K562 (cell line): ENCODE results near the gene LBP. TPM values are rescaled to one million over a fixed set of nuclear protein-coding genes. Genes with fewer than 3 reads are reported as not detected.

ENCODE experiments used
- ATF1 ChIP-seq, 2 experiments: fragments of 450-650 bp in 1 of 2; IDR thresholded peaks; 2 replicates each; pipeline ENCODE4 v1.6.1; 2016; ENCODE audit warnings: missing compliant biosample characterization in 1 of 2, missing genetic modification characterization in 1 of 2
- BCOR ChIP-seq: fragments of 450-650 bp; IDR thresholded peaks from 2 replicates; pipeline ENCODE4 v1.6.1; 2016
- BHLHE40 ChIP-seq: IDR thresholded peaks from 2 replicates; pipeline ENCODE4 v1.6.1; 2011; ENCODE audit warnings: low read length, improper control_type of control experiment
- BRF1 ChIP-seq: IDR thresholded peaks from 3 replicates; pipeline ENCODE4 v1.6.1; 2011; ENCODE audit warnings: borderline replicate concordance, mild to moderate bottlenecking; ENCODE audit not compliant: insufficient read length; ENCODE audit errors: extremely low read depth
- CBFA2T2 ChIP-seq: fragments of 450-650 bp; conservative IDR thresholded peaks from 2 replicates; pipeline ENCODE4 v1.6.1; 2017; ENCODE audit warnings: mild to moderate bottlenecking
- CCAR2 ChIP-seq: fragments of 200-400 bp; formaldehyde crosslinking; IDR thresholded peaks from 2 replicates; pipeline ENCODE4 v1.6.1; 2017; ENCODE audit warnings: mild to moderate bottlenecking, low read depth, low read length
- CCNT2 ChIP-seq: IDR thresholded peaks from 2 replicates; pipeline ENCODE4 v1.6.1; 2011; ENCODE audit warnings: borderline replicate concordance, low read depth, mild to moderate bottlenecking, moderate library complexity, mixed read lengths, low read length; ENCODE audit not compliant: insufficient read length; ENCODE audit errors: extremely low read depth
- CGGBP1 ChIP-seq: fragments of 250-450 bp; sonication (Bioruptor Pico); IDR thresholded peaks from 2 replicates; pipeline ENCODE4 v1.9.0; 2021; ENCODE audit warnings: mild to moderate bottlenecking
- CHD2 ChIP-seq: IDR thresholded peaks from 2 replicates; pipeline ENCODE4 v1.6.1; 2011; ENCODE audit warnings: low read depth, low read length
- EP300 ChIP-seq: IDR thresholded peaks from 2 replicates; pipeline ENCODE4 v1.6.1; 2012; ENCODE audit warnings: low read length, improper control_type of control experiment
- FOXJ2 ChIP-seq: fragments of 200-800 bp; sonication (Bioruptor generic); IDR thresholded peaks from 2 replicates; pipeline ENCODE4 v1.6.1; 2016; ENCODE audit warnings: missing genetic modification characterization, missing compliant biosample characterization
- HMGN3 ChIP-seq: IDR thresholded peaks from 2 replicates; pipeline ENCODE4 v1.6.1; 2011; ENCODE audit warnings: borderline replicate concordance, low read depth, mild to moderate bottlenecking, mixed read lengths, low read length; ENCODE audit not compliant: insufficient read length; ENCODE audit errors: extremely low read depth
- MIER1 ChIP-seq: fragments of 450-650 bp; IDR thresholded peaks from 2 replicates; pipeline ENCODE4 v1.6.1; 2016; ENCODE audit warnings: antibody characterized with exemption, mild to moderate bottlenecking, low read depth
- MXI1 ChIP-seq: IDR thresholded peaks from 2 replicates; pipeline ENCODE4 v1.6.1; 2011; ENCODE audit warnings: low read depth, mild to moderate bottlenecking, improper control_type of control experiment, low read length
- NFE2 ChIP-seq: IDR thresholded peaks from 2 replicates; pipeline ENCODE4 v1.6.1; 2014; ENCODE audit warnings: antibody characterized with exemption, low read depth
- NFXL1 ChIP-seq: fragments of 450-650 bp; formaldehyde crosslinking; IDR thresholded peaks from 2 replicates; pipeline ENCODE4 v1.4.0; 2021; ENCODE audit warnings: mild to moderate bottlenecking
- PBX2 ChIP-seq, 2 experiments: IDR thresholded peaks in 1 of 2; conservative IDR thresholded peaks in 1 of 2; 2 replicates each; pipeline ENCODE4 v1.6.1; 2016; ENCODE audit warnings: low read depth in 2 of 2, mild to moderate bottlenecking in 1 of 2, missing compliant biosample characterization in 1 of 2, missing genetic modification characterization in 1 of 2, moderate library complexity in 1 of 2
- POLR2H ChIP-seq: IDR thresholded peaks from 2 replicates; pipeline ENCODE4 v1.6.1; 2016; ENCODE audit warnings: missing genetic modification characterization, low read depth, mild to moderate bottlenecking, control low read depth, missing compliant biosample characterization, moderate library complexity
- RBBP5 ChIP-seq: fragments of 200-600 bp; sonication (generic); IDR thresholded peaks from 2 replicates; pipeline ENCODE4 v1.6.1; 2012; ENCODE audit warnings: borderline replicate concordance, mild to moderate bottlenecking, low read length, control low read depth, inconsistent platforms; ENCODE audit not compliant: insufficient read depth, poor library complexity, severe bottlenecking
- SAP30 ChIP-seq: fragments of 200-600 bp; sonication (generic); IDR thresholded peaks from 2 replicates; pipeline ENCODE4 v1.6.1; 2012; ENCODE audit warnings: borderline replicate concordance, low read depth, mild to moderate bottlenecking, moderate library complexity, low read length, control low read depth, inconsistent platforms; ENCODE audit not compliant: insufficient read depth, poor library complexity, severe bottlenecking
- SIN3A ChIP-seq, 2 experiments: fragments of 150-350 bp in 1 of 2; IDR thresholded peaks; 2 replicates each; pipeline ENCODE4 v1.6.1; 2011 to 2016; ENCODE audit warnings: borderline replicate concordance in 2 of 2, low read depth in 2 of 2, low read length in 2 of 2, mild to moderate bottlenecking in 2 of 2, moderate library complexity in 2 of 2; ENCODE audit not compliant: control insufficient read depth in 1 of 2
- SMAD3 ChIP-seq: fragments of 450-650 bp; formaldehyde crosslinking; conservative IDR thresholded peaks from 2 replicates; pipeline ENCODE4 v1.4.0; 2020; ENCODE audit warnings: mild to moderate bottlenecking
- STAT5A ChIP-seq: IDR thresholded peaks from 2 replicates; pipeline ENCODE4 v1.6.1; 2012; ENCODE audit warnings: low read length, inconsistent platforms, borderline replicate concordance
- TFAM ChIP-seq: fragments of 250-450 bp; sonication (Bioruptor Pico); conservative IDR thresholded peaks from 2 replicates; pipeline ENCODE4 v1.5.0; 2021; ENCODE audit warnings: mild to moderate bottlenecking, moderate library complexity
- ZC3H11A ChIP-seq: IDR thresholded peaks from 2 replicates; pipeline ENCODE4 v1.6.1; 2012; ENCODE audit warnings: low read depth, low read length, improper control_type of control experiment
- ZFP36 ChIP-seq: fragments of 150-350 bp; IDR thresholded peaks from 2 replicates; pipeline ENCODE4 v1.6.1; 2018; ENCODE audit warnings: low read length, low read depth; ENCODE audit not compliant: partially characterized antibody
- ZNF77 ChIP-seq: fragments of 250-450 bp; sonication (Bioruptor Pico); IDR thresholded peaks from 2 replicates; pipeline ENCODE4 v1.5.0; 2020
- ZNF778 ChIP-seq: fragments of 450-650 bp; formaldehyde crosslinking; IDR thresholded peaks from 2 replicates; pipeline ENCODE4 v1.4.0; 2020; ENCODE audit warnings: mild to moderate bottlenecking, moderate library complexity
- polyA plus RNA-seq, 8 experiments: library from polyadenylated mRNA; depleted of rRNA in 4 of 8; stranded (reverse) in 5 of 8; unstranded in 3 of 8; fragments of >200 nt; fragmentation: Nextera tagmentation in 2 of 8; fragmentation: Illumina TruSeq in 1 of 8; extraction: Ambion mirVana in 2 of 8; extraction: Trizol in 1 of 8; gene quantifications; 2 replicates each; pipeline versions ENCODE4 v1.2.1 to v1.2.3, GENCODE V29; 2011 to 2014; ENCODE audit warnings: inconsistent platforms in 1 of 8, missing spikeins in 1 of 8
- total RNA-seq, 7 experiments: library from RNA; depleted of rRNA in 6 of 7; stranded (reverse); fragments of >200 nt in 6 of 7; fragmentation: Illumina TruSeq in 2 of 7; extraction: Trizol in 2 of 7; gene quantifications; 2 replicates each; pipeline versions ENCODE4 v1.2.1 to v1.2.3, GENCODE V29; 2011 to 2021; ENCODE audit warnings: low replicate concordance in 1 of 7

LBP gene
- total and polyA plus RNA-seq, 9 of the 15 experiments (the other 6 are each of a cell fraction or from before 2014, with no cell fraction given) = 0.06 to 0.31 (median 0.09) TPM; not detected in 3

GRCh38 chr20:38357653-38358207 lies 11.4 kb downstream of the LBP start (continued):
- TF ChIP-seq STAT5A (peak; percentile 88), EP300 (no peak; the same call in 1 of the 2 replicates), MIER1 (no peak), PBX2 (CRISPR knock-in tag; IDR thresholded peaks at IDR 0.05; ENCODE audit: low read depth) (no peak), PBX2 (tag; conservative IDR thresholded peaks at IDR 0.05; ENCODE audit: low read depth) (no peak), TFAM (CRISPR knock-in tag) (no peak), MXI1 (no peak), SIN3A (IDR thresholded peaks at IDR 0.05; ENCODE audit: borderline replicate concordance in 2 of 2, control insufficient read depth in 1 of 2, low read depth in 2 of 2, low read length in 2 of 2) (no peak), CCAR2 (no peak), CCNT2 (no peak), ATF1 (CRISPR knock-in tag; IDR thresholded peaks at IDR 0.05) (no peak), ATF1 (tag; IDR thresholded peaks at IDR 0.05) (peak; percentile 60), FOXJ2 (tag) (no peak), CBFA2T2 (0 out of 2 replicates have a peak, but pooled peaks have one; percentile 5), ZNF77 (CRISPR knock-in tag) (no peak), NFE2 (no peak), POLR2H (tag) (peak; percentile 64), RBBP5 (no peak), ZFP36 (no peak), BHLHE40 (no peak), ZNF778 (CRISPR knock-in tag) (no peak), CHD2 (no peak), HMGN3 (no peak), BCOR (no peak), ZC3H11A (no peak), CGGBP1 (CRISPR knock-in tag) (no peak), BRF1 (no peak), NFXL1 (CRISPR knock-in tag) (no peak), SMAD3 (CRISPR knock-in tag) (no peak), SAP30 (no peak)
